ENCODE results near the gene TBX4. TPM values are rescaled to one million over a fixed set of nuclear protein-coding genes. Genes with fewer than 3 reads are reported as not detected.

The TBX4 gene
- total RNA-seq, 1 donor from 2014 or later = not detected

DNA sequence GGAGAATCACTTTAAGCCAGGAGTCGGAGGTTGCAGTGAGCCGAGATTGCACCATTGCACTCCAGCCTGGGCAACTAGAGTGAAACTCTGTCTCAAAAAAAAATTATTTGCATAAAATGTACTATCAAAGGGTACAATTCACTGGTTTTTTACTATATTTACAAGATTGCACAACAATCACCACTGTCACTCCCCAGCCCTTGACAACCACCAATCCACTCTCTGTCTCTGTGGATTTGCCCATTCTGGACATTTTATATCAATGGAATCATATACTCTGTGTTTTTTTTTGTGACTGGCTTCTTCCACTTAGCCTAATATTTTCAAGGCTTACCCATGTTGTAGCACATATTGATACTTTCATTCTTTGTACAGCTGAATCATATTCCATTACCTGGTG, 33.8 kb upstream of the TBX4 start:
- DNase-seq (ENCODE audit: low spot score) = no peak
- H3K4me1 Mint-ChIP-seq (ENCODE audit: low read depth) = peaks cover 14% of the 10 kb centered on the region
- no peaks in the 10 kb centered on the region for H3K36me3 Mint-ChIP-seq (ENCODE audit: low read depth)
- H3K27ac Mint-ChIP-seq (ENCODE audit: unreplicated experiment) = no peak overlapping the region
- no peak overlapping the region for H3K4me3 Mint-ChIP-seq (ENCODE audit: unreplicated experiment)
- no peaks in the 10 kb centered on the region for H3K9me3 Mint-ChIP-seq (ENCODE audit: low read depth)
- H3K27me3 Mint-ChIP-seq (ENCODE audit: low read depth) = peaks cover 20% of the 10 kb centered on the region
- no peak for TF ChIP-seq CTCF (IDR thresholded peaks at IDR 0.05)

GRCh38 chr17:61419496-61420046, 32.7 kb upstream of the TBX4 start:
- Mint-ChIP-seq H3K27ac (ENCODE audit: unreplicated experiment) (no peak overlapping the region), H3K4me1 (ENCODE audit: low read depth) (peaks cover 13% of the 10 kb centered on the region), H3K27me3 (ENCODE audit: low read depth) (peaks cover 22% of the 10 kb centered on the region), H3K4me3 (ENCODE audit: unreplicated experiment) (no peak overlapping the region), H3K36me3 (ENCODE audit: low read depth) (no peaks in the 10 kb centered on the region), H3K9me3 (ENCODE audit: low read depth) (no peaks in the 10 kb centered on the region)
- no peak for TF ChIP-seq CTCF (IDR thresholded peaks at IDR 0.05)
- no peak for DNase-seq (ENCODE audit: low spot score)

DNA sequence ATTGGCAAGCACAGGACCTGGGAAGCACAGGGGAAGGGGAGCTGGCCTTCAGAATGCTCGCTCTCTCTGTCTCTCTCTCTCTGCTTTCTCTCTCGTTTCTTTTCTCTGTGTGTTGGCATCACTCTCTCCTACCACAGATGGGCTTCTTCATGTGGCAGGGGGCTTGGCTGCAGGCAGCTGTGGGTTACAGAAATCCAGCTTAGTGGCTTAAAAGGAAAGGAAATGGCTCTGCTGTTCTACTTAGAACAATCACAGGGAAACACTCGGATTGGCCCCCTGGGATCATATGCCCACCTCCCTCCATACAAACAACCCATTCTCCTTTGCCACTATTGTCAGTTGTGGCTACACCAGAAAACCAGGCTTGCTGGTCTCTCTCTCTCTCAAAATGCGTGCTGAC, 32.2 kb upstream of the TBX4 start:
- Mint-ChIP-seq H3K27ac (ENCODE audit: unreplicated experiment) (no peak overlapping the region), H3K4me1 (ENCODE audit: low read depth) (peaks cover 13% of the 10 kb centered on the region), H3K4me3 (ENCODE audit: unreplicated experiment) (no peak overlapping the region), H3K27me3 (ENCODE audit: low read depth) (peaks cover 22% of the 10 kb centered on the region), H3K36me3 (ENCODE audit: low read depth) (no peaks in the 10 kb centered on the region), H3K9me3 (ENCODE audit: low read depth) (no peaks in the 10 kb centered on the region)
- DNase-seq (ENCODE audit: low spot score) = no peak
- no peak for TF ChIP-seq CTCF (IDR thresholded peaks at IDR 0.05)

DNA sequence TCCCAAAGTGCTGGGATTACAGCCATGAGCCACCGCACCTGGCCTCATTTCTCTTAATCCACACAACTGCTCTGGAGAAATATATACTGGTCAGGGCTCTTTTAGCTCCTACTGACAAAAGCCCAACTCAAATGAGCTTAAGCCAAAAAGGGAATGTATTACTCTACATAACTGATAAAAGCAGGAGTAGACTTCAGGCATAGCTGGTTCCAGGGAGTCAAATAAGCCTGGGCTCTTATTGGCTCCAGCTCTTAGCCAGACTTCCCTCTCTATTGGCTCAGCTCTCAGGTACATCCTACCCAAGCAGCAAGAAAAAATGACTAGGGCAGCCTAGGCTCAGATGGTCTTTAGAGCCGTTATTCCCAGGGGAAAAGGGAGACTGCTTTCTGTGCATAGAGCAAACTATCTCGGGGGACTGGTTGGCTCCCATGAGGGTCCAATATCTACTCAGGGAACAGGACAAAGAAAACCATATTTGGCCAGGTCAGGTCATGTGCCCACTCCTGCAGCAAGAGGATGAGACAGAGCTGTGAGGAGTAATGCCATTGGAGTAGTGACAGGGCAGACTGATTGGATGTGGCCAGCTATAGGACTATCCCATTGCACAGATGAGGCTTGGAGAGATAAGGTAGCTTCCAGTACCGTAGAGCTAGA, 31.4 kb upstream of the TBX4 start:
- H3K36me3 Mint-ChIP-seq (ENCODE audit: low read depth) = no peaks in the 10 kb centered on the region
- no peak for DNase-seq (ENCODE audit: low spot score)
- no peak overlapping the region for H3K4me3 Mint-ChIP-seq (ENCODE audit: unreplicated experiment)
- peaks cover 10% of the 10 kb centered on the region for H3K4me1 Mint-ChIP-seq (ENCODE audit: low read depth)
- no peak for TF ChIP-seq CTCF (IDR thresholded peaks at IDR 0.05)
- H3K27ac Mint-ChIP-seq (ENCODE audit: unreplicated experiment) = no peak overlapping the region
- H3K9me3 Mint-ChIP-seq (ENCODE audit: low read depth) = no peaks in the 10 kb centered on the region
- H3K27me3 Mint-ChIP-seq (ENCODE audit: low read depth) = peaks cover 22% of the 10 kb centered on the region

DNA sequence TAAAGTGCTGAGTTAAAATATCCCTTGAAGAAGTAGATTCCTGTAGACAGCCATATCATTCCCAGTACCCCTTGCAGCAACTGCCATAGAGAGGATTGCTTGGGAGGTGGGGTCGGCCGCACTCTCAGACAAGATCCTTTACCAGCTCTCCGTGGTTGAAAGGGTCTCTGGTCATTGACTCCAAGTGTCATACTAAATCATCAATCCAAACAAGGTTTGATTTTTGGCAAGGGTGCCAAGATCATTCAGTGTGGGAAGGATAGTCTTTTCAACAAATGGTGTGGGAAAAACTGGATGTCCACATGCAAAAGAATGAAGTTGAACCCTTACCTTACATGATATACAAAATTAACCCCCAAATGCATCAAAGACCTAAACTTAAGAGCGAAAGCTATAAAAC, 30.8 kb upstream of the TBX4 start:
- TF ChIP-seq CTCF (IDR thresholded peaks at IDR 0.05) = no peak
- Mint-ChIP-seq H3K27me3 (ENCODE audit: low read depth) (peaks cover 22% of the 10 kb centered on the region), H3K4me1 (ENCODE audit: low read depth) (peaks cover 5% of the 10 kb centered on the region), H3K27ac (ENCODE audit: unreplicated experiment) (no peak overlapping the region), H3K4me3 (ENCODE audit: unreplicated experiment) (no peak overlapping the region), H3K9me3 (ENCODE audit: low read depth) (no peaks in the 10 kb centered on the region), H3K36me3 (ENCODE audit: low read depth) (no peaks in the 10 kb centered on the region)
- DNase-seq (ENCODE audit: low spot score) = no peak

Measured in chondrocyte (in vitro differentiated cells).